ENCODE measurements around the gene DNM3.

DNA sequence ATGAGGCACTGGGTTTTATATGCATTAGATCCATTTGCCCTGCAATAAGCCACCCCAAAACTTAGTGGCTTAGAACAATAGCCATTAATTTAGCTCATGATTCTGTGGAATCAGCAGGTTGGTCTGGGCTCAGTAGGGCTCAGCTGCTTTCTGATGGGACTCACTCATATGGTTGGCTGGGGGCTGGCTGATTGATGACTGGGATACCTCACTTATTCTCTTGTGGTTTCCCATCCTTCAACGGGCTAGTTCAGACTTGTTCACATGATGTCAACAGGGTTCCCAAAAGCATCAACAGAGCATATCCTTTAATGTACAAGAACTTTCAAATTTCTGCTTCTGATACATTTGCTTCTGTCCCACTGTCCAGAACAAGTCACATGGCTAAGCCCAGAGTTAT, 43.2 kb downstream of the DNM3 start:
- TF ChIP-seq, protein P1, sequence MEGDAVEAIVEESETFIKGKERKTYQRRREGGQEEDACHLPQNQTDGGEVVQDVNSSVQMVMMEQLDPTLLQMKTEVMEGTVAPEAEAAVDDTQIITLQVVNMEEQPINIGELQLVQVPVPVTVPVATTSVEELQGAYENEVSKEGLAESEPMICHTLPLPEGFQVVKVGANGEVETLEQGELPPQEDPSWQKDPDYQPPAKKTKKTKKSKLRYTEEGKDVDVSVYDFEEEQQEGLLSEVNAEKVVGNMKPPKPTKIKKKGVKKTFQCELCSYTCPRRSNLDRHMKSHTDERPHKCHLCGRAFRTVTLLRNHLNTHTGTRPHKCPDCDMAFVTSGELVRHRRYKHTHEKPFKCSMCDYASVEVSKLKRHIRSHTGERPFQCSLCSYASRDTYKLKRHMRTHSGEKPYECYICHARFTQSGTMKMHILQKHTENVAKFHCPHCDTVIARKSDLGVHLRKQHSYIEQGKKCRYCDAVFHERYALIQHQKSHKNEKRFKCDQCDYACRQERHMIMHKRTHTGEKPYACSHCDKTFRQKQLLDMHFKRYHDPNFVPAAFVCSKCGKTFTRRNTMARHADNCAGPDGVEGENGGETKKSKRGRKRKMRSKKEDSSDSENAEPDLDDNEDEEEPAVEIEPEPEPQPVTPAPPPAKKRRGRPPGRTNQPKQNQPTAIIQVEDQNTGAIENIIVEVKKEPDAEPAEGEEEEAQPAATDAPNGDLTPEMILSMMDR (IDR thresholded peaks at IDR 0.05; ENCODE audit: low read length): no peak
- no peak for TF ChIP-seq EZH2 (IDR thresholded peaks at IDR 0.05; ENCODE audit: borderline replicate concordance, low read length)

All from OCI-LY1 (cell line).